Aorta (tissue), 4 donors: ENCODE data around the gene DTX3. TPM values are rescaled to one million over a fixed set of nuclear protein-coding genes. Genes with fewer than 3 reads are reported as not detected.

Source experiments
- polyA plus RNA-seq, 2 donors: library from polyadenylated mRNA; stranded (reverse); fragments of 200-250 nt; gene quantifications; one replicate each; pipeline ENCODE4 v1.2.3, GENCODE V29; 2013
- total RNA-seq, 2 donors: library from RNA; stranded (reverse); fragmentation: NEBNext Ultra II Directional; extraction: Animal tissue kit (Norgen Biotek cat#: 25700); gene quantifications; one replicate each; pipeline ENCODE4 v1.2.1, GENCODE V29; 2021
- donor health status: healthy with polysubstance abuse.
- donor health status: Bipolar disorder and iron deficiency.
- donor health status: DM: no; HTN: no; CAD: no.
- donor health status: DM: yes; HTN: yes; CAD: no.

Gene DTX3
- total and polyA plus RNA-seq, 4 donors, result 14.0 to 123 (median 47.3) TPM

Other genes starting within 250 kb of the DTX3 start
- 10 to 100 TPM; 55.8 to 75.4 TPM for gene R3HDM2, start 173.8 kb upstream of the DTX3 start, total RNA-seq
- gene R3HDM2, start 173.8 kb upstream of the DTX3 start, polyA plus RNA-seq, result 10 to 100 TPM; 11.3 to 22.7 TPM
- gene INHBC, start 170.0 kb upstream of the DTX3 start, total RNA-seq, result not detected
- not detected for gene INHBC, start 170.0 kb upstream of the DTX3 start, polyA plus RNA-seq
- gene INHBE, start 149.5 kb upstream of the DTX3 start, total RNA-seq, result not detected
- not detected for gene INHBE, start 149.5 kb upstream of the DTX3 start, polyA plus RNA-seq
- 10 to 100 TPM in 1 of 2 donors, 1 to 10 TPM in 1; 2.4 to 15.5 TPM for gene GLI1, start 145.0 kb upstream of the DTX3 start, total RNA-seq
- 1 to 10 TPM in 1 of 2 donors, under 1 TPM in 1; 0.25 to 2.1 TPM for gene GLI1, start 145.0 kb upstream of the DTX3 start, polyA plus RNA-seq
- gene ARHGAP9, start 125.0 kb upstream of the DTX3 start, total RNA-seq, result 10 to 100 TPM; 16.2 to 38.8 TPM
- 10 to 100 TPM in 1 of 2 donors, 1 to 10 TPM in 1; 5.5 to 21.2 TPM for gene ARHGAP9, start 125.0 kb upstream of the DTX3 start, polyA plus RNA-seq
- gene MARS1, start 116.8 kb upstream of the DTX3 start, total RNA-seq, result 100 to 1,000 TPM; 117 to 136 TPM
- gene MARS1, start 116.8 kb upstream of the DTX3 start, polyA plus RNA-seq, result 10 to 100 TPM; 34.9 to 95.8 TPM
- gene DDIT3, start 84.3 kb upstream of the DTX3 start, total RNA-seq, result 10 to 100 TPM; 24.8 to 29.0 TPM
- gene DDIT3, start 84.3 kb upstream of the DTX3 start, polyA plus RNA-seq, result 10 to 100 TPM; 38.7 to 49.6 TPM
- 10 to 100 TPM; 65.0 to 77.4 TPM for gene MBD6, start 82.0 kb upstream of the DTX3 start, total RNA-seq
- 10 to 100 TPM in 1 of 2 donors, 1 to 10 TPM in 1; 7.5 to 73.4 TPM for gene MBD6, start 82.0 kb upstream of the DTX3 start, polyA plus RNA-seq
- 100 to 1,000 TPM; 122 to 128 TPM for gene DCTN2, start 57.6 kb upstream of the DTX3 start, total RNA-seq
- 100 to 1,000 TPM; 138 to 159 TPM for gene DCTN2, start 57.6 kb upstream of the DTX3 start, polyA plus RNA-seq
- gene KIF5A, start 54.8 kb upstream of the DTX3 start, total RNA-seq, result 1 to 10 TPM; 1.3 to 3.5 TPM
- gene KIF5A, start 54.8 kb upstream of the DTX3 start, polyA plus RNA-seq, result under 1 TPM; 0.75 to 0.92 TPM
- 10 to 100 TPM; 25.1 to 28.4 TPM for gene PIP4K2C, start 13.6 kb upstream of the DTX3 start, total RNA-seq
- gene PIP4K2C, start 13.6 kb upstream of the DTX3 start, polyA plus RNA-seq, result 10 to 100 TPM; 14.5 to 27.0 TPM
- gene ARHGEF25, start 6.6 kb downstream of the DTX3 start, total RNA-seq, result 10 to 100 TPM; 72.0 to 73.0 TPM
- 100 to 1,000 TPM in 1 of 2 donors, 10 to 100 TPM in 1; 65.6 to 253 TPM for gene ARHGEF25, start 6.6 kb downstream of the DTX3 start, polyA plus RNA-seq
- gene B4GALNT1, start 28.4 kb downstream of the DTX3 start, total RNA-seq, result 1 to 10 TPM; 5.9 to 6.5 TPM
- 1 to 10 TPM; 1.0 to 2.9 TPM for gene B4GALNT1, start 28.4 kb downstream of the DTX3 start, polyA plus RNA-seq
- gene OS9, start 89.3 kb downstream of the DTX3 start, total RNA-seq, result 100 to 1,000 TPM; 208 to 252 TPM
- gene OS9, start 89.3 kb downstream of the DTX3 start, polyA plus RNA-seq, result 100 to 1,000 TPM; 139 to 253 TPM
- 1 to 10 TPM; 2.6 to 3.6 TPM for gene AGAP2, start 133.9 kb downstream of the DTX3 start, total RNA-seq
- under 1 TPM; 0.18 to 0.88 TPM for gene AGAP2, start 133.9 kb downstream of the DTX3 start, polyA plus RNA-seq
- 10 to 100 TPM; 31.4 to 37.6 TPM for gene TSPAN31, start 140.2 kb downstream of the DTX3 start, total RNA-seq
- 10 to 100 TPM; 27.4 to 40.6 TPM for gene TSPAN31, start 140.2 kb downstream of the DTX3 start, polyA plus RNA-seq
- 10 to 100 TPM; 54.6 to 55.0 TPM for gene CDK4, start 147.5 kb downstream of the DTX3 start, total RNA-seq
- gene CDK4, start 147.5 kb downstream of the DTX3 start, polyA plus RNA-seq, result 10 to 100 TPM; 44.7 to 60.4 TPM
- 10 to 100 TPM; 10.8 to 17.1 TPM for gene MARCHF9, start 150.3 kb downstream of the DTX3 start, total RNA-seq
- 10 to 100 TPM in 1 of 2 donors, 1 to 10 TPM in 1; 4.8 to 29.9 TPM for gene MARCHF9, start 150.3 kb downstream of the DTX3 start, polyA plus RNA-seq
- 1 to 10 TPM in 1 of 2 donors, under 1 TPM in 1; 0.94 to 1.5 TPM for gene CYP27B1, start 162.3 kb downstream of the DTX3 start, total RNA-seq
- gene CYP27B1, start 162.3 kb downstream of the DTX3 start, polyA plus RNA-seq, result under 1 TPM in 1 of 2 donors, not detected in 1; 0.28 TPM
- gene METTL1, start 167.3 kb downstream of the DTX3 start, total RNA-seq, result 10 to 100 TPM; 15.4 to 16.2 TPM
- 10 to 100 TPM in 1 of 2 donors, 1 to 10 TPM in 1; 9.5 to 16.1 TPM for gene METTL1, start 167.3 kb downstream of the DTX3 start, polyA plus RNA-seq
- 10 to 100 TPM in 1 of 2 donors, 1 to 10 TPM in 1; 8.4 to 10.9 TPM for gene EEF1AKMT3, start 167.8 kb downstream of the DTX3 start, total RNA-seq
- gene EEF1AKMT3, start 167.8 kb downstream of the DTX3 start, polyA plus RNA-seq, result 1 to 10 TPM; 4.5 to 6.7 TPM
- gene TSFM, start 178.0 kb downstream of the DTX3 start, total RNA-seq, result 10 to 100 TPM; 15.0 to 17.2 TPM
- 10 to 100 TPM; 21.4 to 22.9 TPM for gene TSFM, start 178.0 kb downstream of the DTX3 start, polyA plus RNA-seq
- 10 to 100 TPM; 11.5 to 26.8 TPM for gene AVIL, start 213.9 kb downstream of the DTX3 start, total RNA-seq
- gene AVIL, start 213.9 kb downstream of the DTX3 start, polyA plus RNA-seq, result 1 to 10 TPM; 5.5 to 7.2 TPM
- 100 to 1,000 TPM; 187 to 252 TPM for gene CTDSP2, start 241.9 kb downstream of the DTX3 start, total RNA-seq
- 10 to 100 TPM; 51.2 to 91.7 TPM for gene CTDSP2, start 241.9 kb downstream of the DTX3 start, polyA plus RNA-seq